ENCODE measurements around the gene CENPN. TPM values are rescaled to one million over a fixed set of nuclear protein-coding genes. Genes with fewer than 3 reads are reported as not detected.

Gene CENPN
- total and polyA plus RNA-seq, 5 donors, result 4.9 to 11.8 (median 7.5) TPM

GRCh38 chr16:81003610-81004460 is 3.2 kb upstream of the CENPN start:
- DNase-seq, result no peak
- peaks cover 6% of the 10 kb centered on the region for H3K4me1 ChIP-seq (ENCODE audit: control insufficient read depth, insufficient read depth, low read length)
- intact Hi-C loops (cut with DNase I), result no loop called here
- H3K27ac ChIP-seq (ENCODE audit: low read length), result peak overlapping the region; percentile 44
- H3K4me3 ChIP-seq (ENCODE audit: low read length), result peak overlapping the region; percentile 39
- no peaks in the 10 kb centered on the region for H3K27me3 ChIP-seq (ENCODE audit: control insufficient read depth, insufficient read depth)
- 54% methylated on average over 11 of the region's 11 CpGs for WGBS
- ATAC-seq, result no peak
- no peaks in the 10 kb centered on the region for H3K9me3 ChIP-seq (ENCODE audit: control insufficient read depth, low read length)

- DNase-seq, result peak in 1 of 3 donors; percentile 45
- Histone ChIP-seq H3K4me3 (ENCODE audit: low read length) (peak overlapping the region; percentile 39), H3K27ac (ENCODE audit: low read length) (no peak overlapping the region), H3K4me1 (ENCODE audit: control insufficient read depth, insufficient read depth, low read length) (peaks cover 6% of the 10 kb centered on the region), H3K9me3 (ENCODE audit: control insufficient read depth, low read length) (no peaks in the 10 kb centered on the region), H3K27me3 (ENCODE audit: control insufficient read depth, insufficient read depth) (no peaks in the 10 kb centered on the region)
- WGBS, result 45% methylated on average over 14 of the region's 14 CpGs
- no peak for ATAC-seq
- intact Hi-C loops (cut with DNase I), result no loop called here
Measured at GRCh38 chr16:81004646-81005353, 2.2 kb upstream of the CENPN start.

- peak in 2 of 3 donors; percentile 35 to 45 for DNase-seq
- Histone ChIP-seq H3K4me3 (ENCODE audit: low read length) (peak overlapping the region; percentile 63), H3K9me3 (ENCODE audit: control insufficient read depth, low read length) (no peaks in the 10 kb centered on the region), H3K27me3 (ENCODE audit: control insufficient read depth, insufficient read depth) (no peaks in the 10 kb centered on the region), H3K27ac (ENCODE audit: low read length) (peak overlapping the region; percentile 61), H3K4me1 (ENCODE audit: control insufficient read depth, insufficient read depth, low read length) (peaks cover 6% of the 10 kb centered on the region)
- intact Hi-C loops (cut with DNase I), result no loop called here
- ATAC-seq, result no peak
- 19% methylated on average over 18 of the region's 18 CpGs for WGBS
Measured at GRCh38 chr16:81005610-81006161, 1.3 kb upstream of the CENPN start.

GRCh38 chr16:81006211-81006812 is 702 bp upstream of the CENPN start:
- Histone ChIP-seq H3K27me3 (ENCODE audit: control insufficient read depth, insufficient read depth) (no peaks in the 10 kb centered on the region), H3K4me3 (ENCODE audit: low read length) (peak overlapping the region; percentile 63), H3K9me3 (ENCODE audit: control insufficient read depth, low read length) (no peaks in the 10 kb centered on the region), H3K27ac (ENCODE audit: low read length) (peak overlapping the region; percentile 79), H3K4me1 (ENCODE audit: control insufficient read depth, insufficient read depth, low read length) (peaks cover 6% of the 10 kb centered on the region)
- under 1% methylated on average over 50 of the region's 50 CpGs for WGBS
- intact Hi-C loops (cut with DNase I), result no loop called here
- peak; percentile 81 to 92 (median 91) for DNase-seq
- peak; percentile 74 to 78 for ATAC-seq

- no peak overlapping the region for H3K4me3 ChIP-seq (ENCODE audit: low read length)
- WGBS, result 92% methylated on average over 12 of the region's 12 CpGs
- H3K27me3 ChIP-seq (ENCODE audit: control insufficient read depth, insufficient read depth), result no peaks in the 10 kb centered on the region
- no peak overlapping the region for H3K27ac ChIP-seq (ENCODE audit: low read length)
- intact Hi-C loops (cut with DNase I), result no loop called here
- H3K9me3 ChIP-seq (ENCODE audit: control insufficient read depth, low read length), result no peaks in the 10 kb centered on the region
- ATAC-seq (no peak), DNase-seq (peak in 2 of 3 donors; percentile 57 to 60)
- peaks cover 6% of the 10 kb centered on the region for H3K4me1 ChIP-seq (ENCODE audit: control insufficient read depth, insufficient read depth, low read length)
Measured at GRCh38 chr16:81008505-81008789, 1.4 kb downstream of the CENPN start.

GRCh38 chr16:81012974-81013373 is 6.0 kb downstream of the CENPN start:
- intact Hi-C loops (cut with DNase I), result no loop called here
- Histone ChIP-seq H3K9me3 (ENCODE audit: control insufficient read depth, low read length) (no peaks in the 10 kb centered on the region), H3K4me1 (ENCODE audit: control insufficient read depth, insufficient read depth, low read length) (no peaks in the 10 kb centered on the region), H3K27ac (ENCODE audit: low read length) (no peak overlapping the region), H3K4me3 (ENCODE audit: low read length) (no peak overlapping the region), H3K27me3 (ENCODE audit: control insufficient read depth, insufficient read depth) (no peaks in the 10 kb centered on the region)
- 91% methylated on average over 3 of the region's 3 CpGs for WGBS
- DNase-seq (no peak), ATAC-seq (no peak)

GRCh38 chr16:81014672-81015071 is 7.7 kb downstream of the CENPN start:
- H3K27me3 ChIP-seq (ENCODE audit: control insufficient read depth, insufficient read depth), result no peaks in the 10 kb centered on the region
- 91% methylated on average over 2 of the region's 2 CpGs for WGBS
- no peak overlapping the region for H3K27ac ChIP-seq (ENCODE audit: low read length)
- H3K4me3 ChIP-seq (ENCODE audit: low read length), result no peak overlapping the region
- DNase-seq (no peak), ATAC-seq (no peak)
- H3K9me3 ChIP-seq (ENCODE audit: control insufficient read depth, low read length), result no peaks in the 10 kb centered on the region
- intact Hi-C loops (cut with DNase I), result no loop called here
- no peaks in the 10 kb centered on the region for H3K4me1 ChIP-seq (ENCODE audit: control insufficient read depth, insufficient read depth, low read length)

- 95% methylated on average over 2 of the region's 2 CpGs for WGBS
- Histone ChIP-seq H3K4me1 (ENCODE audit: control insufficient read depth, insufficient read depth, low read length) (no peaks in the 10 kb centered on the region), H3K4me3 (ENCODE audit: low read length) (no peak overlapping the region), H3K27me3 (ENCODE audit: control insufficient read depth, insufficient read depth) (no peaks in the 10 kb centered on the region), H3K27ac (ENCODE audit: low read length) (no peak overlapping the region), H3K9me3 (ENCODE audit: control insufficient read depth, low read length) (no peaks in the 10 kb centered on the region)
- intact Hi-C loops (cut with DNase I), result no loop called here
- ATAC-seq, result no peak
- DNase-seq, result no peak
Measured at GRCh38 chr16:81018496-81018895, 11.5 kb downstream of the CENPN start.

GRCh38 chr16:81026429-81026828 is 19.4 kb downstream of the CENPN start:
- no peaks in the 10 kb centered on the region for H3K9me3 ChIP-seq (ENCODE audit: control insufficient read depth, low read length)
- no peaks in the 10 kb centered on the region for H3K27me3 ChIP-seq (ENCODE audit: control insufficient read depth, insufficient read depth)
- no peak overlapping the region for H3K27ac ChIP-seq (ENCODE audit: low read length)
- DNase-seq (no peak), ATAC-seq (no peak)
- WGBS, result 95% methylated on average over 4 of the region's 4 CpGs
- H3K4me1 ChIP-seq (ENCODE audit: control insufficient read depth, insufficient read depth, low read length), result no peaks in the 10 kb centered on the region
- intact Hi-C loops (cut with DNase I), result no loop called here
- no peak overlapping the region for H3K4me3 ChIP-seq (ENCODE audit: low read length)

GRCh38 chr16:81029930-81030604 is 23.1 kb downstream of the CENPN start:
- Histone ChIP-seq H3K27ac (ENCODE audit: low read length) (no peak overlapping the region), H3K27me3 (ENCODE audit: control insufficient read depth, insufficient read depth) (no peaks in the 10 kb centered on the region), H3K4me1 (ENCODE audit: control insufficient read depth, insufficient read depth, low read length) (no peaks in the 10 kb centered on the region), H3K4me3 (ENCODE audit: low read length) (no peak overlapping the region), H3K9me3 (ENCODE audit: control insufficient read depth, low read length) (no peaks in the 10 kb centered on the region)
- 84% methylated on average over 11 of the region's 11 CpGs for WGBS
- ATAC-seq (no peak), DNase-seq (no peak)
- intact Hi-C loops (cut with DNase I), result no loop called here
